HEK293 (cell line): Measurements from ENCODE around the gene AMPD1.

Source experiments
- BCL11A ChIP-seq: fragments of 450-650 bp; formaldehyde crosslinking; IDR thresholded peaks from 2 replicates; pipeline ENCODE4 v1.5.1; 2016; ENCODE audit warnings: low read depth, missing biosample characterization, missing genetic modification characterization
- REPIN1 ChIP-seq: fragments of 450-650 bp; formaldehyde crosslinking; IDR thresholded peaks from 2 replicates; pipeline ENCODE4 v1.5.1; 2017; ENCODE audit warnings: missing biosample characterization, missing genetic modification characterization, low read depth
- SP2 ChIP-seq: fragments of 450-650 bp; formaldehyde crosslinking; IDR thresholded peaks from 2 replicates; pipeline ENCODE4 v1.5.1; 2016; ENCODE audit warnings: missing biosample characterization, missing genetic modification characterization
- ZBTB7A ChIP-seq: fragments of 450-650 bp; formaldehyde crosslinking; IDR thresholded peaks from 2 replicates; pipeline ENCODE4 v1.5.1; 2016; ENCODE audit warnings: low read depth, missing biosample characterization, missing genetic modification characterization
- ZNF10 ChIP-seq: fragments of 450-650 bp; formaldehyde crosslinking; IDR thresholded peaks from 2 replicates; pipeline ENCODE4 v1.5.1; 2017; ENCODE audit warnings: missing biosample characterization, missing genetic modification characterization
- ZNF121 ChIP-seq: fragments of 450-650 bp; formaldehyde crosslinking; IDR thresholded peaks from 2 replicates; pipeline ENCODE4 v1.5.1; 2016; ENCODE audit warnings: missing biosample characterization, missing genetic modification characterization
- ZNF138 ChIP-seq: fragments of 450-650 bp; formaldehyde crosslinking; IDR thresholded peaks from 2 replicates; pipeline ENCODE4 v1.5.1; 2016; ENCODE audit warnings: missing biosample characterization, missing genetic modification characterization, borderline replicate concordance
- ZNF423 ChIP-seq: fragments of 450-650 bp; formaldehyde crosslinking; IDR thresholded peaks from 2 replicates; pipeline ENCODE4 v1.5.1; 2016; ENCODE audit warnings: missing biosample characterization, missing genetic modification characterization
- ZNF473 ChIP-seq: fragments of 450-650 bp; formaldehyde crosslinking; IDR thresholded peaks from 2 replicates; pipeline ENCODE4 v1.5.1; 2017; ENCODE audit warnings: missing biosample characterization, missing genetic modification characterization
- ZNF621 ChIP-seq: fragments of 450-650 bp; formaldehyde crosslinking; IDR thresholded peaks from 2 replicates; pipeline ENCODE4 v1.5.1; 2017; ENCODE audit warnings: missing biosample characterization, missing genetic modification characterization
- ZNF830 ChIP-seq: fragments of 450-650 bp; IDR thresholded peaks from 2 replicates; pipeline ENCODE4 v1.5.0; 2018; ENCODE audit warnings: missing biosample characterization, missing genetic modification characterization, low read depth, mild to moderate bottlenecking, moderate library complexity
- TF ChIP-seq, protein P1 (sequence below): fragments of 450-650 bp; formaldehyde crosslinking; IDR thresholded peaks from 2 replicates; pipeline ENCODE4; 2016; ENCODE audit warnings: missing biosample characterization, missing genetic modification characterization
- TF ChIP-seq, protein P2 (sequence below): fragments of 450-650 bp; formaldehyde crosslinking; IDR thresholded peaks from 2 replicates; pipeline ENCODE4 v1.5.1; 2016; ENCODE audit warnings: missing biosample characterization, missing genetic modification characterization
- TF ChIP-seq, protein P3 (sequence below): fragments of 450-650 bp; formaldehyde crosslinking; IDR thresholded peaks from 2 replicates; pipeline ENCODE4 v1.5.1; 2016; ENCODE audit warnings: missing biosample characterization, missing genetic modification characterization

DNA sequence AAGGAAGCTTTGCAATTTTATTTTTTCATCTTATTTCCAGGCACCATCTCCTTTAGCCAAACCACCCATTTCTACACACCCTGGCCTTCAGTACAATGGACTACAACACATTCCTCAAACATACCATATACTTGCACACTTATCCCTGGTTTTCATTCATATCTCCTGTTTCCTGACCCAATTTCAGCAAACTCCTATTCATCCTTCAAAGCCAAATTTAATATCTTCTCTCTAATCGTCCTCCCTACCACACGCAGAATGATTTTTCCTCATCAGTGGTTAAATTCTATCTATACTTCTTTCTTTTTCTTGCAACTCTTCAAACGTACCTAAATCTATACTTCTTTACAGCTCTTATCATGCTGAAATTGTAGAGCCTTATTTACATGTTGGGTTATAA is 28.4 kb downstream of the AMPD1 start:
- TF ChIP-seq, protein P1, sequence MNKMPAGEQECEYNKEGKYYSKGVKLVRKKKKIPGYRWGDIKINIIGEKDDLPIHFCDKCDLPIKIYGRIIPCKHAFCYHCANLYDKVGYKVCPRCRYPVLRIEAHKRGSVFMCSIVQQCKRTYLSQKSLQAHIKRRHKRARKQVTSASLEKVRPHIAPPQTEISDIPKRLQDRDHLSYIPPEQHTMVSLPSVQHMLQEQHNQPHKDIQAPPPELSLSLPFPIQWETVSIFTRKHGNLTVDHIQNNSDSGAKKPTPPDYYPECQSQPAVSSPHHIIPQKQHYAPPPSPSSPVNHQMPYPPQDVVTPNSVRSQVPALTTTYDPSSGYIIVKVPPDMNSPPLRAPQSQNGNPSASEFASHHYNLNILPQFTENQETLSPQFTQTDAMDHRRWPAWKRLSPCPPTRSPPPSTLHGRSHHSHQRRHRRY: no peak
- TF ChIP-seq, protein P2, sequence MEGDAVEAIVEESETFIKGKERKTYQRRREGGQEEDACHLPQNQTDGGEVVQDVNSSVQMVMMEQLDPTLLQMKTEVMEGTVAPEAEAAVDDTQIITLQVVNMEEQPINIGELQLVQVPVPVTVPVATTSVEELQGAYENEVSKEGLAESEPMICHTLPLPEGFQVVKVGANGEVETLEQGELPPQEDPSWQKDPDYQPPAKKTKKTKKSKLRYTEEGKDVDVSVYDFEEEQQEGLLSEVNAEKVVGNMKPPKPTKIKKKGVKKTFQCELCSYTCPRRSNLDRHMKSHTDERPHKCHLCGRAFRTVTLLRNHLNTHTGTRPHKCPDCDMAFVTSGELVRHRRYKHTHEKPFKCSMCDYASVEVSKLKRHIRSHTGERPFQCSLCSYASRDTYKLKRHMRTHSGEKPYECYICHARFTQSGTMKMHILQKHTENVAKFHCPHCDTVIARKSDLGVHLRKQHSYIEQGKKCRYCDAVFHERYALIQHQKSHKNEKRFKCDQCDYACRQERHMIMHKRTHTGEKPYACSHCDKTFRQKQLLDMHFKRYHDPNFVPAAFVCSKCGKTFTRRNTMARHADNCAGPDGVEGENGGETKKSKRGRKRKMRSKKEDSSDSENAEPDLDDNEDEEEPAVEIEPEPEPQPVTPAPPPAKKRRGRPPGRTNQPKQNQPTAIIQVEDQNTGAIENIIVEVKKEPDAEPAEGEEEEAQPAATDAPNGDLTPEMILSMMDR (tag by site-specific recombination): no peak
- TF ChIP-seq ZNF621 (tag by site-specific recombination) (no peak), ZNF473 (tag by site-specific recombination) (no peak), SP2 (tag by site-specific recombination) (no peak), ZNF138 (tag by site-specific recombination) (no peak), ZNF423 (no peak), ZNF10 (no peak), ZNF830 (tag by site-specific recombination) (no peak), ZNF121 (tag by site-specific recombination) (no peak), ZBTB7A (no peak), REPIN1 (tag by site-specific recombination) (no peak), BCL11A (no peak)
- TF ChIP-seq, protein P3, sequence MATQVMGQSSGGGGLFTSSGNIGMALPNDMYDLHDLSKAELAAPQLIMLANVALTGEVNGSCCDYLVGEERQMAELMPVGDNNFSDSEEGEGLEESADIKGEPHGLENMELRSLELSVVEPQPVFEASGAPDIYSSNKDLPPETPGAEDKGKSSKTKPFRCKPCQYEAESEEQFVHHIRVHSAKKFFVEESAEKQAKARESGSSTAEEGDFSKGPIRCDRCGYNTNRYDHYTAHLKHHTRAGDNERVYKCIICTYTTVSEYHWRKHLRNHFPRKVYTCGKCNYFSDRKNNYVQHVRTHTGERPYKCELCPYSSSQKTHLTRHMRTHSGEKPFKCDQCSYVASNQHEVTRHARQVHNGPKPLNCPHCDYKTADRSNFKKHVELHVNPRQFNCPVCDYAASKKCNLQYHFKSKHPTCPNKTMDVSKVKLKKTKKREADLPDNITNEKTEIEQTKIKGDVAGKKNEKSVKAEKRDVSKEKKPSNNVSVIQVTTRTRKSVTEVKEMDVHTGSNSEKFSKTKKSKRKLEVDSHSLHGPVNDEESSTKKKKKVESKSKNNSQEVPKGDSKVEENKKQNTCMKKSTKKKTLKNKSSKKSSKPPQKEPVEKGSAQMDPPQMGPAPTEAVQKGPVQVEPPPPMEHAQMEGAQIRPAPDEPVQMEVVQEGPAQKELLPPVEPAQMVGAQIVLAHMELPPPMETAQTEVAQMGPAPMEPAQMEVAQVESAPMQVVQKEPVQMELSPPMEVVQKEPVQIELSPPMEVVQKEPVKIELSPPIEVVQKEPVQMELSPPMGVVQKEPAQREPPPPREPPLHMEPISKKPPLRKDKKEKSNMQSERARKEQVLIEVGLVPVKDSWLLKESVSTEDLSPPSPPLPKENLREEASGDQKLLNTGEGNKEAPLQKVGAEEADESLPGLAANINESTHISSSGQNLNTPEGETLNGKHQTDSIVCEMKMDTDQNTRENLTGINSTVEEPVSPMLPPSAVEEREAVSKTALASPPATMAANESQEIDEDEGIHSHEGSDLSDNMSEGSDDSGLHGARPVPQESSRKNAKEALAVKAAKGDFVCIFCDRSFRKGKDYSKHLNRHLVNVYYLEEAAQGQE: no peak
